Astrocyte of the cerebellum (primary cell): Measurements from ENCODE around the gene LAPTM5.
A peak's percentile ranks its signal among the peaks of the same experiment; 100 is the strongest.

ENCODE experiments used
- DNase-seq: peaks from one replicate; pipeline ENCODE4 v3.0.0-alpha.2; 2011; ENCODE audit warnings: low read depth
- H3K4me3 ChIP-seq: 2 replicates; pipeline ENCODE4 v1.5.1; 2011; ENCODE audit warnings: mild to moderate bottlenecking, low read depth, low read length, moderate library complexity
- CTCF ChIP-seq: IDR thresholded peaks from 2 replicates; pipeline ENCODE4 v1.5.1; 2012; ENCODE audit warnings: low read length, low read depth, moderate library complexity, mild to moderate bottlenecking; ENCODE audit errors: missing control alignments
- in situ Hi-C: cut with HindIII; loops from 2 replicates; pipeline ENCODE4 v1.10.0; 2017; ENCODE audit warnings: low sequenced_read_pairs

LAPTM5 gene

GRCh38 chr1:30777904-30778153, 20.3 kb upstream of the LAPTM5 start:
- no peak for DNase-seq
- H3K4me3 ChIP-seq = no peak overlapping the region
- TF ChIP-seq CTCF = peak; percentile 34
- in situ Hi-C loops = no loop called here

DNA sequence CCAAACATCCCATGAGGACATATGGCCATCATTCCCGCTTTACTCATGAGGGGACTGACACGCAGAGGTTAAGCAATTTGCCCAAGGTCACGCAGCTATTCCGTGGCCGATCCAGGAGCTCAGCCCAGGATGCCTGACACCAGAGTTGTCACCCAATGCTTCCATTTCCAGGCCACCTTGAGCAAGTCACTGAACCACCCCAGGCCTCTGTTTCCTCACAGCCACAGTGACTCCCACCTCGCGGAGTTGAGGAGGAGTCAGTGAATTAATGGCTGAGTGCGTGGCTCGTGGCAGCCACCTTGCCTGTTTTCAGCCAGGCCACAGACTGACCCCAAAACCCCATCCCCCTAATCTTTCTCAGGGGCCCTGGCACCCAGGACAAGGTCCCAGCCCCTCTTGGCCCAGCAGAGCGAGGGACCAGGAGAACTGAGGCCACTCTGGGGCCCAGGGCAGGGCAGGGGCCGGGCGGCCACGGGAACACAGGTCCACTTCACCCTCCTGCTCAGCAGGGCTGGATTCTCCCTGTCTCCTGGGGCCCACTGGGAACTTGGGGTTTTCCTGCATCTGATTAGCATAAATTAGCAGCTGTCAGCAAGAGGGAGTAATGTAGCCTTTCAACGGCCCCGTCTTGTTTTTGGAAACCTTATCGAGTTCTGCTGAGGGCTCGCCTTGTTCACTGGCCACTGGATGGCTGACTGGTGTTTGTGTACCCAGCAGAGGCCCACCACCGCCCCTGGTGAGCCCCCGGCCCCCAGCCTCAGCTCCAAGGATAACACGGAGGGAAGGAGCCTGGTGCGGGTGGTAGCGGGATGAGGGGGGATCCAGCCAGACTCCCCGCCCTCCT, 19.7 kb upstream of the LAPTM5 start:
- TF ChIP-seq CTCF = no peak
- no peak for DNase-seq
- no peak overlapping the region for H3K4me3 ChIP-seq
- in situ Hi-C loops = no loop called here

GRCh38 chr1:30776097-30777059, 18.8 kb upstream of the LAPTM5 start:
- H3K4me3 ChIP-seq = no peak overlapping the region
- no peak for TF ChIP-seq CTCF
- in situ Hi-C loops = no loop called here
- no peak for DNase-seq

DNA sequence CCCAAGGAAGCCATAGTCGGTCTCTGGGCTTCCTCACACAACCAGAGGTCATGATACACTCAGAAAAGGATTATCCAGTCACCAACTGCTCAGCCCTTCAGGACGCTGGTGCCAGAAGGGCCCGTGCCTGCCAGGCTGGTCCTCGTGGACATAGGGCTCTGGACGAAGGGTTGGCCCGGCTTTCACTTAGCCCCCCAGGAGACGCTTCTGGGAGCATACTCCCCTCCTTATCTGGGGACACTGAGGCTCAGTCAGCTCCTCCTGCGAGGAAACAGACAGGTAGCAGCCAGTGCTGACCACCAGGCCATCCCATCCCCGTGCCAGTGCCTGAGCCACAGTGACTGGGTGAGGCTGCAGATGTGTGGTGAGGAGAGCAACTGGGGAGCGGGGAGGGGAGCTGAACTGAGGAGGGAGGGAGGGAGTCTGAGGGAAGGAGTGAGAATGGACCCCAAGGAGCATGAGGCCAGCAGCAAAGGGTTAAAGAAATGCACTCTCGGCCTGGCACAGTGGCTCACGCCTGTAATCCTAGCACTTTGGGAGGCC, 17.9 kb upstream of the LAPTM5 start:
- H3K4me3 ChIP-seq = no peak overlapping the region
- no peak for TF ChIP-seq CTCF
- in situ Hi-C loops = no loop called here
- DNase-seq = no peak

DNA sequence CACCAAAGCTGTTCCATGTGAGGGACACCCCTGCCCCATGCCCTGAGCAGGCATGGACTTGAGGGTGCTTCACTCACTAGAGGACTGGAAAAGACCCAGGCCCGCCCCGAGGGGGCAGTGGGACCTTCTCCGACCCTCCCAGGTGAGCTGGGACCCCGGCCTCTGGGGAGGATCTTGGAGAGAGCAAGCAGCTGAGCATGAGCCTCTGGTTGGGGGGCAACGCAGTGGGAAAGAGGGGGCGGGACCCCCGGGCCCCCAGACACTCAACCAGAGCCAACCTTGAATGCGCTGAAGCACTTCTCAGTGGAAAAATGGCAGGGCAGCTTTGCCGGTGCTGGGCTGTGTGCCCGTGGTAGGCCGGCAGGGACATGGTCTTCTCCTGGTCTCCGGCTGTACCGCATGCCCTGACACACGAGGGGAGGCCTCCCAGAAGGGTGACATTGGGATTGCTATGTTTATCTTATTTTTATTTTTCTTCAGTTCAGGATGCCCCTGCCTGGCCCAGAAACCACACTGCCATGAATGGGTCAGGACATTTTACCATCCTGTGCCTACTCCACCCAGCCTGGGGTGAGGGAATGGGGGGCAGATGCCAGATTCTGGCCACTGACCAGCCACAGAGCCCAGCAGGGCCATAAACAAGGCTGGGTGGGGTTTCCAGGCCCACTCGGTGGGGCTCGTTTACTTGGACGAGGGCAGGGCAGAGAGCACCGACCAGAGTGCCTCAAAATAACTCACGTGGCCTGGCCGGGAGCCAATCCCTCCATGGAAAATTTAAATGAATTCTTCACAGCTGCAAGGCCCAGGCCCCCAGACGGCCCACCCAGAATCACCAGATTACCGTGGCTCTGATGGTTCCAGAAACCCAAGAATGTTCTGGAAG, 17.2 kb upstream of the LAPTM5 start:
- no peak for DNase-seq
- H3K4me3 ChIP-seq = no peak overlapping the region
- TF ChIP-seq CTCF = no peak
- in situ Hi-C loops = no loop called here
